Activated CD4-positive, alpha-beta T cell treated with anti-CD3 and anti-CD28 coated beads for 36 hours (primary cell): ENCODE results near the gene LPCAT4. TPM values are rescaled to one million over a fixed set of nuclear protein-coding genes. Genes with fewer than 3 reads are reported as not detected.
"Not testable (repeated sequence)": the region's sequence is repeated elsewhere in the genome, so short reads cannot be mapped to it uniquely, and the experiment has no call there.

Experiments
- ATAC-seq: fragments of 200-7000 bp; cut with Tn5 transposase; one replicate; pipeline ENCODE4 v1.10.0; 2021; ENCODE audit warnings: mild to moderate bottlenecking, moderate library complexity
- CTCF ChIA-PET: fragments of 350-600 bp; sonication (Branson Sonifier 250); formaldehyde crosslinking; loops from one replicate; lab custom pipeline; 2021; ENCODE audit warnings: antibody characterized with exemption; lab: Charles Lee
- POLR2A ChIA-PET: fragments of 350-600 bp; sonication (Branson Sonifier 250); formaldehyde crosslinking; loops from one replicate; lab custom pipeline; 2021; ENCODE audit warnings: antibody characterized with exemption, inconsistent platforms; lab: Charles Lee
- DNase-seq: peaks from one replicate; pipeline ENCODE4 v3.0.0-alpha.2; 2020
- H3K27ac Mint-ChIP-seq: one replicate; pipeline ENCODE4 v1.8.0; 2021; ENCODE audit warnings: mixed read lengths
- H3K27me3 Mint-ChIP-seq: one replicate; pipeline ENCODE4 v1.8.0; 2021; ENCODE audit warnings: mixed read lengths
- H3K36me3 Mint-ChIP-seq: one replicate; pipeline ENCODE4 v1.8.0; 2021; ENCODE audit warnings: low read depth, mixed read lengths
- H3K4me1 Mint-ChIP-seq: one replicate; pipeline ENCODE4 v1.8.0; 2021; ENCODE audit warnings: mixed read lengths
- H3K4me3 Mint-ChIP-seq: one replicate; pipeline ENCODE4 v1.8.0; 2021; ENCODE audit warnings: mild to moderate bottlenecking, moderate library complexity, mixed read lengths
- H3K9me3 Mint-ChIP-seq: one replicate; pipeline ENCODE4 v1.8.0; 2021; ENCODE audit warnings: low read depth, mixed read lengths
- intact Hi-C, 2 experiments: fragments of 100-400 bp; cut with DNase I in 1 of 2; cut with micrococcal nuclease in 1 of 2; formaldehyde crosslinking; loops; one replicate each; pipeline versions ENCODE4 v1.14.2 to v1.15.1; 2022 to 2024; cut with DNase I, micrococcal nuclease
- total RNA-seq, 2 experiments: library from RNA; stranded (reverse); gene quantifications; one replicate each; pipeline ENCODE4 v1.2.3, GENCODE V29; 2021

The LPCAT4 gene
- total RNA-seq, 2 experiments from 2014 or later: 44.4 to 52.7 TPM

DNA sequence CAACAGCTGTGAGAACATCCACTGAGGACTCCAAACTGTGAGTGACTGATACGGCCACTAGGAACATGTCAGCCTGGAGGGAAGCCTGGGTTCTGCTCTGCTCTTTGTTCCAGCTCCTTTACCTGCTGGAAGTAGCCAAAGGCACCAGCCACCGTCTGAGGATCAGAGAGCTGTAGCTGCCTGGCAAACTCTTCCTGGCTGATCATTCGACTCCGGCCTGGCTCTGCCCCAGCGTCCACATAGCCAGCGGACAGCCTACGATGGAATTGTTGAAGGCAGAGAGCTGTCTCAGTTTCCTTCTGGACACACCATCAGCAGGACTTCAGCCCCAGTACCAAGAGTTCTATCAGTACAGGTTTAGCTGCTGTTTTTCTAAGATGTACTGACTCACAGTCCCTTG lies 5.7 kb downstream of the LPCAT4 start:
- no peak overlapping the region for H3K27ac Mint-ChIP-seq
- peaks cover 15% of the 10 kb centered on the region for H3K4me1 Mint-ChIP-seq
- H3K9me3 Mint-ChIP-seq: no peaks in the 10 kb centered on the region
- ChIA-PET POLR2A (no interaction called here), CTCF (interaction anchor here (0.6 to 2.6 kb wide), 5 partner anchors 11 to 300 kb away, joined by 3 to 6 read pairs (median 4); partner anchors contain the start of genes NOP10 and NUTM1)
- no peaks in the 10 kb centered on the region for H3K27me3 Mint-ChIP-seq
- DNase-seq: no peak
- ATAC-seq: no peak
- no peak overlapping the region for H3K4me3 Mint-ChIP-seq
- H3K36me3 Mint-ChIP-seq: peaks cover 32% of the 10 kb centered on the region
- intact Hi-C loops: loop anchor here in 1 of 2 experiments (10.0 kb wide), 1 partner anchor 624 kb away; the partner anchor contains the start of gene ZNF770

DNA sequence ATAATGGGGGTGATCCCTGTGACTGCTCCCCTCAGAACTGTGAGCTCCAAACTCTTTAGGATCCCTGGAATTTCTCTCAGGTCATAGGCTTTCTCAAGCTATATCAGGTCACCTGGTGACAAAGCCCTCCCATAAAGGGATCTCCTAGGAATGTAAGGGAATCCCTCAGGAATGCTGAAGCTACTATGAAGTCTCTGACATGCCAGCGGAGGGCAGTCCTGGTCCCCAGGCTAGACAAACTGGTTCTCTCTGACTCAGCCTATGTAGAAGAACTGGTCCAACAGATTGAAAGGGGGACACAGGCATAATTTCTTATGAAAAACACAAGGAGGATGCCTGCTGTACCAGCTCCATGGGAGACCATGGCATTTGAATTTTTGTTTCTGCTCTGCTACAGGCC lies 6.7 kb downstream of the LPCAT4 start:
- DNase-seq (no peak), ATAC-seq (no peak)
- peaks cover 32% of the 10 kb centered on the region for H3K36me3 Mint-ChIP-seq
- no peaks in the 10 kb centered on the region for H3K27me3 Mint-ChIP-seq
- H3K4me3 Mint-ChIP-seq: no peak overlapping the region
- no peak overlapping the region for H3K27ac Mint-ChIP-seq
- no peaks in the 10 kb centered on the region for H3K9me3 Mint-ChIP-seq
- POLR2A ChIA-PET: no interaction called here
- CTCF ChIA-PET: interaction anchor here (0.6 to 2.6 kb wide), 7 partner anchors 7 to 227 kb away, joined by 3 to 12 read pairs (median 3); partner anchors contain the start of genes LPCAT4, NOP10 and NUTM1
- H3K4me1 Mint-ChIP-seq: peaks cover 7% of the 10 kb centered on the region
- intact Hi-C loops: loop anchor here in 1 of 2 experiments (10.0 kb wide), 1 partner anchor 625 kb away; the partner anchor contains the start of gene ZNF770

DNA sequence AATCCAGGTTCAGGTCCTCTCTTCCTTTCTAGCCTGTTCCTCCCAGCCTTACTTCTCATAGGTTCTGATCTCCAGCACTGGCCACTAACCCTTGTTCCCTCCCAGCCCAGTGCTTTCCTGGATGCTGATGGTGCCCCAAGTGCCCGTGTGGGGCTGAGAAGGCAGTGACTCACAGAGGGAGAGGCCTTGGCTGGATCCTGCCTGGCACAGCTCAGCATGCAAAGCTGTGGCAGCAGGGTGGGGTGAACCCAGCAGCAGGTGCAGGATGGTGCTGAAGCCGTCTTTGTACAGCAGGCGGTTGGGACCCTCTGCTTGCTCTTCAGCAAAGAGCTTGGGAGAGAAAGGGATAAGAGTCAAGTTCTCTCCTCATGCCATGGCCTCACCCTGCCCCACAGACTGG lies 7.6 kb downstream of the LPCAT4 start:
- Mint-ChIP-seq H3K4me3 (no peak overlapping the region), H3K4me1 (no peaks in the 10 kb centered on the region), H3K36me3 (peaks cover 32% of the 10 kb centered on the region), H3K27ac (no peak overlapping the region), H3K9me3 (no peaks in the 10 kb centered on the region), H3K27me3 (no peaks in the 10 kb centered on the region)
- no peak for DNase-seq
- ChIA-PET POLR2A (no interaction called here), CTCF (interaction anchor here (0.8 to 2.6 kb wide), 4 partner anchors 8 to 228 kb away, joined by 3 to 12 read pairs (median 6); partner anchors contain the start of genes LPCAT4, NOP10 and NUTM1)
- intact Hi-C loops: no loop called here
- no peak for ATAC-seq

DNA sequence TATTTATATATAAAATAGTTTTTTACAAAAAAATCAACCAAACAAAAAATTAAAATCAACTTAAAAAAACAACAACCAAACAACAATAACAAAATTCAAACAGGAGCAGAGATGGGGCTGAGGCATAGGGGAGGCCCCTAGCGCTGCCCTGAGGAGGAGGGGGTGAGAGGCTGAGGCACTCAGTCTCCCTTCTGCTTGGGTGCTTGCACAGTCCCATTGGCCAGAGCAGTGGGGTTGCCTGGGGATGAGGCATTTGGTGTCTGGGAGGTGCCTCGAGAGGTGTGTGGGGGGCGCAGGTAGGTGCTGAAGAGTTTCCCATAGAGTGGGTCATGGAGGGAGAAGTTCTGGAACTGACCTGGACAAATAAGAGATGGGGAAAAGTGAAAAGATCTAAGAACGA lies 8.0 kb downstream of the LPCAT4 start:
- intact Hi-C loops: no loop called here
- H3K36me3 Mint-ChIP-seq: peaks cover 32% of the 10 kb centered on the region
- no peaks in the 10 kb centered on the region for H3K9me3 Mint-ChIP-seq
- H3K27me3 Mint-ChIP-seq: no peaks in the 10 kb centered on the region
- no peaks in the 10 kb centered on the region for H3K4me1 Mint-ChIP-seq
- DNase-seq (no peak), ATAC-seq (no peak)
- ChIA-PET CTCF (interaction anchor here (2.6 kb wide), 1 partner anchor 9 kb away, joined by 12 read pairs; the partner anchor contains the start of gene LPCAT4), POLR2A (no interaction called here)
- no peak overlapping the region for H3K27ac Mint-ChIP-seq
- no peak overlapping the region for H3K4me3 Mint-ChIP-seq

DNA sequence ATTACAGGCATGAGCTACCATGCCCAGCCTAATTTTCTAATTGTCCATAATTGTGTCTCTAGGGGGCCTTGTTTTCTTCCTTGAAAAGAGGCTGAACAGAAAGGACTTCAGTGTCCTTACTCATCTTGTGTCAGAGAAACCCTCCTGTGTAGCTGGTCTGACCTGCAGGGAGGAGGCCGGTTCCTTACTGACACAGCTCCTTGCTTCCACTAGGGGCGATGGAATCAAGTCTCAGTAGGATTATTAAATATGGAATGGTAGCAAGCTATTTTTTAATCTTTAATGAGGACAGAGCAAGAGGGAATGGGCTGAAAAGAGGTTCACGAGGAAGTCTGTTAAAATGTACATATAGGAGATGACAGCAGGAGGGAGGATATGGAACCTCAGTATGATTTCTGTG lies 8.6 kb downstream of the LPCAT4 start:
- Mint-ChIP-seq H3K27me3 (no peaks in the 10 kb centered on the region), H3K4me3 (no peak overlapping the region), H3K4me1 (no peaks in the 10 kb centered on the region), H3K27ac (no peak overlapping the region), H3K9me3 (no peaks in the 10 kb centered on the region), H3K36me3 (peaks cover 32% of the 10 kb centered on the region)
- POLR2A ChIA-PET: no interaction called here
- DNase-seq: no peak
- ATAC-seq: no peak
- intact Hi-C loops: no loop called here
- CTCF ChIA-PET: interaction anchor here (2.6 kb wide), 1 partner anchor 9 kb away, joined by 12 read pairs; the partner anchor contains the start of gene LPCAT4

DNA sequence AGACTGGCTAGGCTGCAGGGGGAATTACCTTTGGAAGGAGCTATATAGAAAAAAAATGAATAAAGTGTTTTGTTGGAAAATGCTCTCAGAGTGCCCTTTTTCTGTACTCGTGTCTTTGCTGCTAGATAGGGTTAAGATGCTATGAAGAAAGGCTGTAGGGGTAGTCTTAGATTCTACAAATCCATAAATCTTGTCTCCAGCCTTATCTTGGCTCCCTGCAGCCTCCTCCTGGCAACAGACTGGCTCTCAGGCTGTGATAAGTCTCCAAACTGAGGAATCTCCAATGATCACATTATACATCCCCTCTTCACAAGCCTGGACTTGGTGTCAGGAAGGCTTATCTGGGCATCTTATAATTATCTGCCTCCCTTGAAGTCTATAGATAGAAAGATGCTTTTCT lies 9.3 kb downstream of the LPCAT4 start:
- H3K27ac Mint-ChIP-seq: no peak overlapping the region
- intact Hi-C loops: no loop called here
- DNase-seq (no peak), ATAC-seq (no peak)
- no peaks in the 10 kb centered on the region for H3K27me3 Mint-ChIP-seq
- no peak overlapping the region for H3K4me3 Mint-ChIP-seq
- peaks cover 28% of the 10 kb centered on the region for H3K36me3 Mint-ChIP-seq
- H3K4me1 Mint-ChIP-seq: no peaks in the 10 kb centered on the region
- ChIA-PET CTCF (interaction anchor here (2.6 kb wide), 1 partner anchor 10 kb away, joined by 12 read pairs; the partner anchor contains the start of gene LPCAT4), POLR2A (interaction anchor here (0.6 kb wide), 1 partner anchor 665 kb away, joined by 3 read pairs; no protein-coding TSS in a partner anchor)
- no peaks in the 10 kb centered on the region for H3K9me3 Mint-ChIP-seq

DNA sequence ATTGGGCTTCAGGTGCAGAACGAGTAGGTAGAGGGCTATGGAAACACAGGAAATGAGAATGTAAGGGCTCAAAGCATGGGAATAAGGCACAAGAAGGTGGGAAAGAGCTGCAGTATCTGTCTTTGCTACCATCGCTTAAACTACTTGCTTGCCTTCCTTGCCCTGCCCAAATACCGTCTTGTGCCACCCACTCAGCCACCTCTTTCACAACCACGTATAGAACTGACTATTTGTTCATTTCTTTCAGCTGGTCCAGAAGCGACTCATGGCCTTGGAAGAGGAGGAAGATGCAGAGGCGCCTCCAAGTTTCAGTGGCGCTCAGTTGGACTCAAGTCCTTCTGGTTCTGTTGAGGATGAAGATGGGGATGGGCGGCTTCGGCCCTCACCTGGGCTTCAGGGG lies 11.8 kb downstream of the LPCAT4 start:
- Mint-ChIP-seq H3K27me3 (no peaks in the 10 kb centered on the region), H3K27ac (no peak overlapping the region), H3K4me1 (no peaks in the 10 kb centered on the region), H3K4me3 (no peak overlapping the region), H3K36me3 (peaks cover 17% of the 10 kb centered on the region), H3K9me3 (no peaks in the 10 kb centered on the region)
- ATAC-seq (no peak), DNase-seq (no peak)
- intact Hi-C loops: no loop called here
- ChIA-PET POLR2A (no interaction called here), CTCF (interaction anchor here (0.6 to 2.9 kb wide), 3 partner anchors 12 to 36 kb away, joined by 3 to 13 read pairs (median 7); partner anchors contain the start of genes NOP10 and NUTM1)

DNA sequence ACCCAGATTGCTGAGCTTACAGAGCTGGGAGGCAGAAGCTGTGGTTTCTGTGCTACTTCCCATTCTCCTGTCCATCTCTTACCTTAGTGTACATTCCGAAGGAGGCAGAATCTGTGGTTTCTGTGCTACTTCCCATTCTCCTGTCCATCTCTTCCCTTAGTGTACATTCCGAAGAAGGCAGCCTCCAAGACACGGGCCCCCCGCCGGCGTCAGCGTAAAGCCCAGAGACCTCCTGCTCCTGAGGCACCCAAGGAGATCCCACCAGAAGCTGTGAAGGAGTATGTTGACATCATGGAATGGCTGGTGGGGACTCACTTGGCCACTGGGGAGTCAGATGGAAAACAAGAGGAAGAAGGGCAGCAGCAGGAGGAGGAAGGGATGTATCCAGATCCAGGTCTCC lies 12.7 kb downstream of the LPCAT4 start:
- DNase-seq (no peak), ATAC-seq (no peak)
- H3K27me3 Mint-ChIP-seq: no peaks in the 10 kb centered on the region
- H3K9me3 Mint-ChIP-seq: no peaks in the 10 kb centered on the region
- H3K27ac Mint-ChIP-seq: no peak overlapping the region
- H3K4me3 Mint-ChIP-seq: no peak overlapping the region
- peaks cover 17% of the 10 kb centered on the region for H3K36me3 Mint-ChIP-seq
- no peaks in the 10 kb centered on the region for H3K4me1 Mint-ChIP-seq
- ChIA-PET POLR2A (no interaction called here), CTCF (interaction anchor here (1.6 to 2.9 kb wide), 2 partner anchors 11 to 14 kb away, joined by 7 to 13 read pairs; partner anchors contain the start of genes NOP10 and NUTM1)
- intact Hi-C loops: no loop called here

DNA sequence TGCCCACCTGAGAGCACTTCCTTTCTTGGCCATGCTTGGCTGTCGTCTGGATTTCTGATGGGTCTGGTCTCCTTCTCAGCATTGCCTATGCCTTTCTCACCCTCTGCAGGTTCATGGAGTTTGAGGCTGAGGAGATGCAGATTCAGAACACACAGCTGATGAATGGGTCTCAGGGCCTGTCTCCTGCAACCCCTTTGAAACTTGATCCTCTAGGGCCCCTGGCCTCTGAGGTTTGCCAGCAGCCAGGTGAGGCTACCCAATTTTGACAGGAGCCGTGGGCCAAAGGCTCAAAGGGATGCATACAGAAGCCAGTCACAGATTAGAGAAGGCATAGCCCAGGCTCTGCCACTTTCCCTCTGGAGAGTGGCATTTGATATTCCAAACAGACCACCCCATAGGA lies 13.4 kb downstream of the LPCAT4 start:
- H3K27ac Mint-ChIP-seq: no peak overlapping the region
- intact Hi-C loops: no loop called here
- no peak for DNase-seq
- POLR2A ChIA-PET: no interaction called here
- no peak for ATAC-seq
- H3K4me3 Mint-ChIP-seq: no peak overlapping the region
- H3K27me3 Mint-ChIP-seq: no peaks in the 10 kb centered on the region
- CTCF ChIA-PET: interaction anchor here (0.7 to 1.2 kb wide), 2 partner anchors 14 to 125 kb away, joined by 3 to 6 read pairs; partner anchors contain the start of gene LPCAT4
- H3K4me1 Mint-ChIP-seq: no peaks in the 10 kb centered on the region
- peaks cover 12% of the 10 kb centered on the region for H3K36me3 Mint-ChIP-seq
- H3K9me3 Mint-ChIP-seq: no peaks in the 10 kb centered on the region

DNA sequence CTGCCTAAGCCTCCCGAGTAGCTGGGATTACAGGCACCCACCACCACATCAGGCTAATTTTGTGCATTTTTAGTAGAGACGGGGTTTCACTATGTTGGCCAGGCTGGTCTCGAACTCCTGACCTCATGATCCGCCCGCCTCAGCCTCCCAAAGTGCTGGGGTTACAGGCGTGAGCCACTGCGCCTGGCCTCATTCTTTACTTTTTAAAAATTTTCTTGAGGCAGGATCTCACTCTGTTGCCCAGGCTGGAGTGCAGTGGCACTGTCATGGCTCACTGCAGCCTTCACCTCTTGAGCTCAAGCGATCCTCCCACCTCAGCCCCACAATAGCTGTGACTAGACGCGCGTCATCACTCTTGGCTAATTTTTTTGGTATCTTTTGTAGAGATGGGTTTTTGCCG lies 14.0 kb downstream of the LPCAT4 start:
- ChIA-PET CTCF (interaction anchor here (0.7 to 1.2 kb wide), 2 partner anchors 14 to 124 kb away, joined by 3 to 6 read pairs; partner anchors contain the start of gene LPCAT4), POLR2A (interaction anchor here (0.6 kb wide), 1 partner anchor 15 kb away, joined by 3 read pairs; no protein-coding TSS in a partner anchor)
- H3K9me3 Mint-ChIP-seq, H3K4me3 Mint-ChIP-seq, H3K27me3 Mint-ChIP-seq, H3K4me1 Mint-ChIP-seq, intact Hi-C loops, H3K27ac Mint-ChIP-seq, DNase-seq, ATAC-seq: not testable (repeated sequence)
- peaks cover 10% of the 10 kb centered on the region for H3K36me3 Mint-ChIP-seq

DNA sequence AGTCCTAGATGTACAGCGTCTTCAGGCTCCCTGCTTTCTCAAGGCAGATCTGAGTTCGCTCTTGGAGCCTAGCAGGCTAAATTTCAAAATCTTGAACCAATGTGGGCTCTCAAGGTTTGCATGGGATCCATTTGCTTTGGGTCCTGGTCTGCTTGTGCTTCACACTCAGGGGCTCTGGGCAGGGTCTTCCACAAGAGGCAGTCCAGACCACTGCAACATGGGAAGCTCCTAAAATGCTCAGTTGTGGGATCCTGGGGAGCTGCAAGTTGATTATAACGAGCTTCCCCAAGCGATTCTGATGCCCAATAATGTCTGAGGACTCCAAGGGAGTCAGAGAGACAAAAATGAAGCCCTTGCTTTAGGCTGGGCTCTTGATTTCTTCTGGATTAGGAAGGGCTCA lies 17.2 kb downstream of the LPCAT4 start:
- DNase-seq (no peak), ATAC-seq (no peak)
- no peaks in the 10 kb centered on the region for H3K4me1 Mint-ChIP-seq
- CTCF ChIA-PET: no interaction called here
- no peak overlapping the region for H3K4me3 Mint-ChIP-seq
- intact Hi-C loops: no loop called here
- H3K36me3 Mint-ChIP-seq: no peaks in the 10 kb centered on the region
- POLR2A ChIA-PET: no interaction called here
- H3K9me3 Mint-ChIP-seq: no peaks in the 10 kb centered on the region
- no peak overlapping the region for H3K27ac Mint-ChIP-seq
- H3K27me3 Mint-ChIP-seq: no peaks in the 10 kb centered on the region

DNA sequence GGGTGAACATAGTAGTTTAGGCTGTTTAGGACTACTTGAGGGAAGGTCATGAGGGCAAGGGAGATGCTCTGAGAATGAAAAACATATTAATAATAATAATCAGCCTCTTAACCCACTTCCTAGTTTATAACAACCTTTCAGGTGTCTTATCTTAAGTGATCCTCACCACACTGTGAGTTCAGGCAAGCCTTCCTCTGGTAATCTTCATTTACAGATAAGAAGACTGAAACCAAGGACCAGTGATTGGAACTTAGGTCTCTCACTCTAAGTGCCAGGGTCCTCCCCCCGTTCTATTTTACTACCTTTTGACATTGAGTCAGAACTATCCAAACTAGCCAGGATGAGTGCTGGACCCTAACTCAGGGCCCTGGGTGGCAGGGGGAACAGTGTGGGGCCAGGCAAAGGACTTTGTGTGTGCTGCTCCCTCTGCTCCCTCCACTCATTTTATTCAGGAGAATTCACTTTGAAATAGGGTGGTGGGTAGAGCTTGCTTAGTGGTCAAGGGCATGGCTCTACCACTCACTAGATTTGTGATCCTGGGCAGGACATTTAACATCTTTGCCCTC lies 18.2 kb downstream of the LPCAT4 start:
- ChIA-PET CTCF (no interaction called here), POLR2A (no interaction called here)
- Mint-ChIP-seq H3K4me1 (no peaks in the 10 kb centered on the region), H3K36me3 (no peaks in the 10 kb centered on the region), H3K9me3 (no peaks in the 10 kb centered on the region), H3K27me3 (no peaks in the 10 kb centered on the region), H3K4me3 (no peak overlapping the region), H3K27ac (no peak overlapping the region)
- DNase-seq (no peak), ATAC-seq (no peak)
- intact Hi-C loops: no loop called here
